ENCODE results near the gene SLFN5.
"Not testable (repeated sequence)": the region's sequence is repeated elsewhere in the genome, so short reads cannot be mapped to it uniquely, and the experiment has no call there.

The SLFN5 gene

GRCh38 chr17:35242158-35242804 lies 591 bp upstream of the SLFN5 start:
- no peak for DNase-seq (ENCODE audit: low read depth, low spot score)

- no peak for DNase-seq (ENCODE audit: low read depth, low spot score)
These were observed 879 bp downstream of the SLFN5 start for GRCh38 chr17:35243561-35244340.

- no peak for DNase-seq (ENCODE audit: low read depth, low spot score)
These were observed 1.7 kb downstream of the SLFN5 start for GRCh38 chr17:35244341-35245195.

- DNase-seq (ENCODE audit: low read depth, low spot score): no peak
These were observed 2.3 kb downstream of the SLFN5 start for GRCh38 chr17:35245196-35245486.

GRCh38 chr17:35252651-35253050 lies 9.8 kb downstream of the SLFN5 start:
- no peak for DNase-seq (ENCODE audit: low read depth, low spot score)

GRCh38 chr17:35254107-35254773 lies 11.4 kb downstream of the SLFN5 start:
- peak; percentile 79 for DNase-seq (ENCODE audit: low read depth, low spot score)

GRCh38 chr17:35255316-35255715 lies 12.4 kb downstream of the SLFN5 start:
- no peak for DNase-seq (ENCODE audit: low read depth, low spot score)

GRCh38 chr17:35256629-35257028 lies 13.8 kb downstream of the SLFN5 start:
- no peak for DNase-seq (ENCODE audit: low read depth, low spot score)

DNA sequence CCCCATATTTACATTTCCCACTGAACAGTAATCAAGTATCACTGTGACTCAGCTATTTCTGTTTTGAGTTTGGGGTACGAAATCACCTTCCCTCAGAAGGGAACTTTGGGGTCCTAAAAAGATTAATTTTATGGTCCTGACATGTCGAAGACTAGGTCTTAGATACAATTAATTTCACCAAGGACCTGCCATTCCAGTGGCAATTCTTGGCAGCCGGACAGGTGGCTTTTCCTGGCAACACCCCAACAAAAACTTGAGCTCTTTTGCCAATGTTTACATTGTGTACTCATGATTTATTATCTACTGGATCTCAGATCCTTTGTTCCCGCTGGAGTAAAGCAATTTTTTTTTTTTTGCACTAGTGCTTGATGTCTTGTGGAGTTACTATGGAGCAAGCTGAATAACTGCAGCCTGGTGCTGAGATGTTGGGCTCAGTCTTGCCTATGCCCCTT lies 14.4 kb downstream of the SLFN5 start:
- no peak for DNase-seq (ENCODE audit: low read depth, low spot score)

DNA sequence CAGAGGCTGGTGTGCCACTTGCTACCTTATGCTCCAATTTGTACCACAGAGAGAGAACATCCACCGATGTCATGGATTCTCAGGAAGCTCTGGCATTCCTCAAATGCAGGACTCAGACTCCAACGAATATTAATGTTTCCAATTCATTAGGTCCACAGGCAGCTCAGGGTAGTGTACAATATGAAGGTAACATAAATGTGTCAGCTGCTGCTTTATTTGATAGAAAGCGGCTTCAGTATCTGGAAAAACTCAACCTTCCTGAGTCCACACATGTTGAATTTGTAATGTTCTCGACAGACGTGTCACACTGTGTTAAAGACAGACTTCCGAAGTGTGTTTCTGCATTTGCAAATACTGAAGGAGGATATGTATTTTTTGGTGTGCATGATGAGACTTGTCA lies 16.1 kb downstream of the SLFN5 start:
- no peak for DNase-seq (ENCODE audit: low read depth, low spot score)

- DNase-seq (ENCODE audit: low read depth, low spot score): no peak
These were observed 22.2 kb downstream of the SLFN5 start for GRCh38 chr17:35265071-35265470.

GRCh38 chr17:35265566-35266141 lies 22.8 kb downstream of the SLFN5 start:
- DNase-seq (ENCODE audit: low read depth, low spot score): no peak

DNA sequence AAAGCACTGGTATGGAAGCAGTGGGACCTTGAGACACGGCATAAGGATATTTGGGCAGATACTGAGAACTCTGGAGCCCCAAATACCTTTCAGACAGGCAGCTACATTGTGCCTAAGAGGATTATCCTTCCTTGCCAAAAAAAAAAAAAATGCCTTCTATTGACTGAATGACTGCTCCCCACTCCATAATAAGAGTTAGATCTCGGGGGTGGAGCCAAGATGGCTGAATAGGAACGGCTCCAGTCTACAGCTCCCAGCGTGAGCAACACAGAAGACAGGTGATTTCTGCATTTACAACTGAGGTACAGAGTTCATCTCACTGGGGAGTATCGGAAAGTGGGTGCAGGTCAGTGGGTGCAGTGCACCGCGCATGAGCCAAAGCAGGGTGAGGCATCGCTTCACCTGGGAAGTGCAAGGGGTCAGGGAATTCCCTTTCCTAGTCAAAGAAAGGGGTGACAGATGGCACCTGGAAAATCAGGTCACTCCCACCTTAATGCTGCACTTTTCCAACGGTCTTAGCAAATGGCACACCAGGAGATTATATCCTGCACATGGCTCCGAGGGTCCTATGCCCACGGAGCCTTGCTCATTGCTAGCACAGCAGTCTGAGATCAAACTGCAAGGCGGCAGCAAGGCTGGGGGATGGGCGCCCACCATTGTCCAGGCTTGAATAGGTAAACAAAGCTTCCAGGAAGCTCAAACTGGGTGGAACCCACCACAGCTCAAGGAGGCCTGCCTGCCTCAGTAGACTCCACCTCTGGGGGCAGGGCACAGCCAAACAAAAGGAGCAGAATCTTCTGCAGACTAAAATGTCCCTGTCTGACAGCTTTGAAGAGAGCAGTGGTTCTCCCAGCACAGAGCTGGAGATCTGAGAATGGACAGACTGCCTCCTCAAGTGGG lies 31.5 kb downstream of the SLFN5 start:
- DNase-seq (ENCODE audit: low read depth, low spot score): not testable (repeated sequence)

- not testable (repeated sequence) for DNase-seq (ENCODE audit: low read depth, low spot score)
These were observed 35.6 kb downstream of the SLFN5 start for GRCh38 chr17:35278454-35278853.

GRCh38 chr17:35278876-35279275 lies 36.0 kb downstream of the SLFN5 start:
- not testable (repeated sequence) for DNase-seq (ENCODE audit: low read depth, low spot score)

- no peak for DNase-seq (ENCODE audit: low read depth, low spot score)
These were observed 40.9 kb downstream of the SLFN5 start for GRCh38 chr17:35283767-35284166.

DNA sequence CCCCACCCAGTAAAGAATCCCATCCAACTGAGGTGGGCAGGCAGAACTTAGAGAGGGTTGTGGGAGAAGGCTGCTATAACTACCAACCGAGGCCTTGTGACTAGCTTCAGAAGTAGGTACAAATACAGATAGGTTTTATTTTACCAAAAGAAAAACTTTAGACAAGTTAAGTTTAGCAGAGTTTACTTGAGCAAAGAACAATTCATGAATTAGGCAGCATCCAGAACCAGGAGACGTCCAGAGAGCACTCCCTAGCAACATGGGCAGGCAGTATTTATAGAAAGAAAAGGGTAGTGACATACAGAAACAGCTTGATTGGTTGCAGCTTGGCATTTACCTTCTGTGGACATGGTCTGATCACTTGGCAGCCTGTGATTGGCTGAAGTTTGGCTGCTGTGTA lies 42.1 kb downstream of the SLFN5 start:
- DNase-seq (ENCODE audit: low read depth, low spot score): no peak

DNA sequence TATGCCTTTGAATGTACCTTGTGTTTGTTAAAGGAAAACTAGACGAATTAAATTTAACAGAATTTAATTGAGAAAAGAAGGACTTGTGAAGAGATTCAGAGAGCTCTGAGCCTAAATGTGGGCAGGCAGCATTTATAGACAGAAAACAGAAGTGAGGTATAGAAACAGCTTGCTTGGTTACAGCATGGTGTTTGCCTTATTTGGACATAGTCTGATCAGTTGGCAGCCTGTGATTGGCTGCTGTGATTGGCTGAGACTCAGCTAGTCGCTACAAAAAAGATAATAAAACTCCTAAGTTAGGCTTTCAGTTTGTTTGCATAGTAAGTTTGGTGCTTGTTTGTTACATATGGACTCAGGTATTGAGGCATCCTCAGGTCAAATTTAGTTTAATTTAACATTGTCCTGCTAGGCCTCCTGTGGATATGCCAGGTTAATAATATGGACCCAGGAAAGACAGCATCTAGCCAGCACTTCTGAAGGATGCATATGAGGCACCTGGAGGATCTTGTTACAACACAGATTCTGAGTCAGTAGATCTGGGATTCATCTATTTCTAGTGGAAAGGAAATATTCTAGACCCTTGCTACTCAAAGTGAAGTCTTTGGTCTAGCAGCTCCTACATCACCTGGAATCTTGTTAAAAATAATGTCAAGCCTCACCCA lies 43.4 kb downstream of the SLFN5 start:
- DNase-seq (ENCODE audit: low read depth, low spot score): no peak

DNA sequence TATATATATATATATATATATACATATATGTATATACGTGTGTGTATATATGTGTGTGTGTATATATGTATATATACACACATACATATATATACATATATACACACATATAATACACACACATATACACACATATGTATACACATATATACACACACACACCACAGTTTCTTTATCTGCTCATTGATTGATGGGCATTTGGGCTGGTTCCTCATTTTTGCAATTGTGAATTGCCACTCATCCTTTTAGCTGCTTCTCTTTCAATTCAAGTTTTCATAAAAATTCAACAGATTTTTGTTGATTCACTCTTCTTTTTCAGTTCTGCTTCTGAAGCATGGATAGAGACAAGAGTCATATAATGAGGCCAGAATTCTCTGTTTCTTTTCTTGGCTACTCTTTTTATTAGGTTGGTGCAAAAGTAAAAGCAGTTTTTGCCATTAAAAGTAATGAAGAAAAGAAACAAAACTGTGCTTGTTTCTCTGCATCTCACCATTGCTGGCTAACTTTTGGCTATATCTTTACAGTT lies 44.5 kb downstream of the SLFN5 start:
- DNase-seq (ENCODE audit: low read depth, low spot score): no peak

- DNase-seq (ENCODE audit: low read depth, low spot score): no peak
These were observed 46.4 kb downstream of the SLFN5 start for GRCh38 chr17:35289222-35289621.

All from brain pericyte (primary cell).